CD14-positive monocyte (primary cell): Measurements from ENCODE around the gene CCDC138. TPM values are rescaled to one million over a fixed set of nuclear protein-coding genes. Genes with fewer than 3 reads are reported as not detected.

Experiments
- DNase-seq, 3 donors: peaks; one replicate each; pipeline ENCODE4 v3.0.0-alpha.2; 2011 to 2022
- H2AFZ ChIP-seq: 2 replicates; pipeline ENCODE4 v1.6.0; 2012; ENCODE audit warnings: mild to moderate bottlenecking, low read depth, low read length, inconsistent platforms; ENCODE audit not compliant: insufficient read depth, poor library complexity, severe bottlenecking
- H3K27ac ChIP-seq, 2 donors: 1 replicate in 1 of 2; 2 replicates in 1 of 2; pipeline ENCODE4 v1.5.1; 2012 to 2013; ENCODE audit warnings: low read length in 2 of 2, control low read depth in 1 of 2, inconsistent platforms in 1 of 2, low read depth in 1 of 2, mild to moderate bottlenecking in 1 of 2
- H3K27me3 ChIP-seq, 2 donors: one replicate each; pipeline versions ENCODE4 v1.6.0 to v1.6.1; 2011 to 2013; ENCODE audit warnings: low read length in 2 of 2; ENCODE audit not compliant: control insufficient read depth in 2 of 2, insufficient read depth in 2 of 2
- H3K36me3 ChIP-seq, 2 donors: replicated peaks in 1 of 2; 1 replicate in 1 of 2; 2 replicates in 1 of 2; pipeline versions ENCODE4 v1.5.1 to v1.6.1; 2012 to 2013; ENCODE audit warnings: low read length in 2 of 2, control low read depth in 1 of 2, inconsistent platforms in 1 of 2, mild to moderate bottlenecking in 1 of 2; ENCODE audit not compliant: insufficient read depth in 2 of 2, control insufficient read depth in 1 of 2
- H3K4me1 ChIP-seq, 2 donors: 1 replicate in 1 of 2; 2 replicates in 1 of 2; pipeline versions ENCODE4 v1.5.1 to v1.6.1; 2012 to 2013; ENCODE audit warnings: low read length in 2 of 2, control low read depth in 1 of 2, inconsistent platforms in 1 of 2, mild to moderate bottlenecking in 1 of 2, moderate library complexity in 1 of 2; ENCODE audit not compliant: insufficient read depth in 2 of 2, control insufficient read depth in 1 of 2
- H3K4me2 ChIP-seq: replicated peaks from 2 replicates; pipeline ENCODE3; 2012; ENCODE audit warnings: low read length, moderate library complexity, mild to moderate bottlenecking; ENCODE audit not compliant: poor library complexity, severe bottlenecking; ENCODE audit errors: extremely low read depth
- H3K4me3 ChIP-seq, 3 experiments: fragments of 200-600 bp in 1 of 3; sonication (generic) in 1 of 3; replicated peaks in 1 of 3; 1 replicate in 2 of 3; 2 replicates in 1 of 3; pipeline ENCODE4 v1.5.1; 2011 to 2013; ENCODE audit warnings: low read length in 3 of 3, mild to moderate bottlenecking in 3 of 3, control low read depth in 2 of 3, low read depth in 2 of 3, inconsistent platforms in 1 of 3, moderate library complexity in 1 of 3
- H3K79me2 ChIP-seq: 2 replicates; pipeline ENCODE4 v1.6.0; 2012; ENCODE audit warnings: mild to moderate bottlenecking, control low read depth, inconsistent platforms, low read length, moderate library complexity; ENCODE audit not compliant: insufficient read depth
- H3K9ac ChIP-seq: 2 replicates; pipeline ENCODE4 v1.6.0; 2017; ENCODE audit warnings: low read length, mild to moderate bottlenecking; ENCODE audit not compliant: insufficient read depth, poor library complexity, severe bottlenecking
- H3K9me3 ChIP-seq, 2 donors: replicated peaks in 1 of 2; 1 replicate in 1 of 2; 2 replicates in 1 of 2; pipeline versions ENCODE4 v1.5.1 to v1.6.1; 2012 to 2013; ENCODE audit warnings: low read length in 2 of 2, control low read depth in 1 of 2; ENCODE audit not compliant: control insufficient read depth in 1 of 2, insufficient read depth in 1 of 2
- H4K20me1 ChIP-seq: 2 replicates; pipeline ENCODE4 v1.6.0; 2012; ENCODE audit warnings: mild to moderate bottlenecking, low read length, control low read depth, moderate library complexity; ENCODE audit not compliant: insufficient read depth
- H3K27ac Mint-ChIP-seq, 7 donors: one replicate each; pipeline ENCODE4 v1.8.0; 2020; ENCODE audit warnings: mild to moderate bottlenecking in 7 of 7, mixed read lengths in 7 of 7, moderate library complexity in 6 of 7, inconsistent platforms in 2 of 7
- H3K27me3 Mint-ChIP-seq, 3 donors: one replicate each; pipeline ENCODE4 v1.8.0; 2021 to 2022; ENCODE audit warnings: low read depth in 3 of 3, mild to moderate bottlenecking in 3 of 3, mixed read lengths in 3 of 3, moderate library complexity in 3 of 3, inconsistent platforms in 1 of 3
- H3K36me3 Mint-ChIP-seq, 2 donors: one replicate each; pipeline ENCODE4 v1.8.0; 2020; ENCODE audit warnings: mixed read lengths in 2 of 2, inconsistent platforms in 1 of 2, mild to moderate bottlenecking in 1 of 2
- H3K4me1 Mint-ChIP-seq: one replicate; pipeline ENCODE4 v1.8.0; 2020; ENCODE audit warnings: mild to moderate bottlenecking, mixed read lengths
- H3K4me3 Mint-ChIP-seq, 2 donors: one replicate each; pipeline ENCODE4 v1.8.0; 2020; ENCODE audit warnings: mild to moderate bottlenecking in 2 of 2, mixed read lengths in 2 of 2, moderate library complexity in 1 of 2
- H3K9me3 Mint-ChIP-seq, 7 donors: one replicate each; pipeline ENCODE4 v1.8.0; 2020 to 2022; ENCODE audit warnings: mixed read lengths in 7 of 7, mild to moderate bottlenecking in 6 of 7, moderate library complexity in 6 of 7, inconsistent platforms in 2 of 7
- WGBS: methylation state at CpG from one replicate; pipeline ENCODE4 v1.1.5; 2013; ENCODE audit warnings: missing lambda C conversion rate; ENCODE audit not compliant: insufficient coverage; 5-methylcytosine and 5-hydroxymethylcytosine counted together
- intact Hi-C, 2 donors: fragments of 100-400 bp; cut with micrococcal nuclease; formaldehyde crosslinking; loops; one replicate each; pipeline versions ENCODE4 v1.15.0 to v1.15.1; 2023
- polyA plus RNA-seq, 3 donors: library from polyadenylated mRNA; depleted of rRNA in 1 of 3; unstranded in 2 of 3; stranded (reverse) in 1 of 3; fragments of 300-500 nt in 2 of 3; fragments of >200 nt in 1 of 3; fragmentation: Illumina TruSeq in 2 of 3; gene quantifications; 1 replicate in 2 of 3; 2 replicates in 1 of 3; pipeline ENCODE4 v1.2.3, GENCODE V29; 2012 to 2021
- TF ChIP-seq, protein P1 (sequence below): fragments of 200-600 bp; IDR thresholded peaks from one replicate; pipeline ENCODE4 v1.8.0; 2022; ENCODE audit warnings: antibody characterized with exemption, mild to moderate bottlenecking

CCDC138 gene
- polyA plus RNA-seq, 3 donors: 0.54 to 0.72 (median 0.67) TPM

DNA sequence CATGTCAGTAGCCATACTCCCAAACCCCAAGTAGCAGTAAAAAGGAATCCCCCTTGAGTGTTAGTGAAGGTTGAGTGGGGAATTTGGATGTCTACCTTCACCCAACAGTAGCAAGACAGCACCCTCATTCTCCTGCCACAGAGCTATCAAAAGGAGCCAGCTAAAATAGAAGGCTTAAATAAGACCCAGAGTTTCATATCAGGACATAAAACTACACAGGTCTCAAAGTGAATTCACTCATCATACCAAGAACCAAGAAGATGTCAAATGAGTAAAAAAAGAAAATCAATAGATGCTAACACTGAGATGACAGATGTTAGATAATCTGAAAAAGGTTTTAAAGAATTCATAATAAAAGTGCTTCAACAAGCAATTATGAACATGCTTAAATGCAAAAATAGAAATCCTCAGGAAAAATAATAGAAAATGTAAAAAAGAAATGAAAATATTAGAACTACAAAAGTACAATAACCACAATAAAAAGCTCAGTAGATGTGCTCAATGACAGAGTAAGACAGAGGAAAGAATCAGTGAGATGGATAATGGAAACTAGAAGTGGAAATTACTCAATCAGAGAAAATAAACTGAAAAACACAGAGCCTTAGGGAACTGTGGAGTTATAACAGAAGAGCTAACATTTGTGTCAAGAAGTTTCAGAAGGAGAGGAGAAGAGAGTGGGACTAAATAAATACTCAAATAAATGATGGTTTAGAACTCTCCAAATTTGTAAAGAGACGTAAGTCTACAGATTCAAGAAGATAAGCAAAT, 111.9 kb downstream of the CCDC138 start:
- no peaks in the 10 kb centered on the region for H3K4me1 ChIP-seq
- no peak overlapping the region for H3K4me2 ChIP-seq
- Mint-ChIP-seq H3K27me3 (peaks cover 2 to 4% (median 4%) of the 10 kb centered on the region in 3 donors), H3K36me3 (no peaks in the 10 kb centered on the region), H3K4me1 (no peaks in the 10 kb centered on the region), H3K9me3 (peaks cover 2 to 20% (median 6%) of the 10 kb centered on the region in 7 donors), H3K4me3 (no peak overlapping the region), H3K27ac (no peak overlapping the region)
- H3K36me3 ChIP-seq: no peaks in the 10 kb centered on the region
- intact Hi-C loops: no loop called here
- H3K79me2 ChIP-seq: no peaks in the 10 kb centered on the region
- H2AFZ ChIP-seq: no peak overlapping the region
- H3K27ac ChIP-seq: no peak overlapping the region
- WGBS: no CpG with 5 or more reads among the region's 1 CpG
- H3K4me3 ChIP-seq: no peak overlapping the region
- H3K9me3 ChIP-seq: peaks cover 0 to 11% of the 10 kb centered on the region in 2 donors
- no peak overlapping the region for H3K9ac ChIP-seq
- no peak for DNase-seq
- no peaks in the 10 kb centered on the region for H3K27me3 ChIP-seq
- TF ChIP-seq, protein P1, sequence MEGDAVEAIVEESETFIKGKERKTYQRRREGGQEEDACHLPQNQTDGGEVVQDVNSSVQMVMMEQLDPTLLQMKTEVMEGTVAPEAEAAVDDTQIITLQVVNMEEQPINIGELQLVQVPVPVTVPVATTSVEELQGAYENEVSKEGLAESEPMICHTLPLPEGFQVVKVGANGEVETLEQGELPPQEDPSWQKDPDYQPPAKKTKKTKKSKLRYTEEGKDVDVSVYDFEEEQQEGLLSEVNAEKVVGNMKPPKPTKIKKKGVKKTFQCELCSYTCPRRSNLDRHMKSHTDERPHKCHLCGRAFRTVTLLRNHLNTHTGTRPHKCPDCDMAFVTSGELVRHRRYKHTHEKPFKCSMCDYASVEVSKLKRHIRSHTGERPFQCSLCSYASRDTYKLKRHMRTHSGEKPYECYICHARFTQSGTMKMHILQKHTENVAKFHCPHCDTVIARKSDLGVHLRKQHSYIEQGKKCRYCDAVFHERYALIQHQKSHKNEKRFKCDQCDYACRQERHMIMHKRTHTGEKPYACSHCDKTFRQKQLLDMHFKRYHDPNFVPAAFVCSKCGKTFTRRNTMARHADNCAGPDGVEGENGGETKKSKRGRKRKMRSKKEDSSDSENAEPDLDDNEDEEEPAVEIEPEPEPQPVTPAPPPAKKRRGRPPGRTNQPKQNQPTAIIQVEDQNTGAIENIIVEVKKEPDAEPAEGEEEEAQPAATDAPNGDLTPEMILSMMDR: no peak
- H4K20me1 ChIP-seq: no peaks in the 10 kb centered on the region

GRCh38 chr2:108904680-108905079, 118.1 kb downstream of the CCDC138 start:
- peaks cover 0 to 5% of the 10 kb centered on the region in 2 donors for H3K9me3 ChIP-seq
- WGBS: 100% methylated on average over 1 of the region's 3 CpGs
- Mint-ChIP-seq H3K36me3 (no peaks in the 10 kb centered on the region), H3K4me3 (no peak overlapping the region), H3K4me1 (no peaks in the 10 kb centered on the region), H3K9me3 (peaks cover 0 to 14% (median 2%) of the 10 kb centered on the region in 7 donors), H3K27me3 (peaks cover 2 to 6% (median 2%) of the 10 kb centered on the region in 3 donors), H3K27ac (no peak overlapping the region)
- no peak overlapping the region for H3K9ac ChIP-seq
- intact Hi-C loops: no loop called here
- H3K4me2 ChIP-seq: no peak overlapping the region
- no peak overlapping the region for H3K27ac ChIP-seq
- TF ChIP-seq, protein P1: no peak
- H3K4me3 ChIP-seq: no peak overlapping the region
- H3K36me3 ChIP-seq: no peaks in the 10 kb centered on the region
- no peaks in the 10 kb centered on the region for H3K4me1 ChIP-seq
- H3K79me2 ChIP-seq: no peaks in the 10 kb centered on the region
- H4K20me1 ChIP-seq: no peaks in the 10 kb centered on the region
- H2AFZ ChIP-seq: no peak overlapping the region
- H3K27me3 ChIP-seq: no peaks in the 10 kb centered on the region
- no peak for DNase-seq
